Spleen (tissue), 7 donors: ENCODE results near the gene CD68.

ENCODE experiments used
- POLR2A ChIP-seq, 3 donors: fragments of 450-650 bp; IDR thresholded peaks; one replicate each; pipeline ENCODE4 v1.5.1; 2017; ENCODE audit warnings: antibody characterized with exemption in 3 of 3, mild to moderate bottlenecking in 1 of 3
- POLR2AphosphoS5 ChIP-seq, 3 donors: sonication (generic); formaldehyde crosslinking; IDR thresholded peaks; one replicate each; pipeline ENCODE4 v1.5.1; 2017; ENCODE audit warnings: antibody characterized with exemption in 3 of 3
- TF ChIP-seq, protein P1 (sequence below), 11 experiments: fragments of 200-600 bp in 7 of 11; fragments of 450-650 bp in 4 of 11; sonication (generic) in 4 of 11; IDR thresholded peaks in 8 of 11; conservative IDR thresholded peaks in 3 of 11; 1 replicate in 7 of 11; 2 replicates in 4 of 11; pipeline versions ENCODE4 v1.4.0 to v1.8.0; 2016 to 2021; ENCODE audit warnings: antibody characterized with exemption in 11 of 11, inconsistent platforms in 4 of 11, mild to moderate bottlenecking in 1 of 11
- donor health status: DM: no; HTN: no; CAD: no; lungs with moderate emphysema.
- donor health status: DM: no; HTN: no; CAD: no.
- donor health status: DM: no; HTN: no; CAD: no.

DNA sequence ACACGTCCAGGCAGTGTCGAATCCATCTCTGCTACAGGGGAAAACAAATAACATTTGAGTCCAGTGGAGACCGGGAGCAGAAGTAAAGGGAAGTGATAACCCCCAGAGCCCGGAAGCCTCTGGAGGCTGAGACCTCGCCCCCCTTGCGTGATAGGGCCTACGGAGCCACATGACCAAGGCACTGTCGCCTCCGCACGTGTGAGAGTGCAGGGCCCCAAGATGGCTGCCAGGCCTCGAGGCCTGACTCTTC lies 7.2 kb upstream of the CD68 start:
- TF ChIP-seq, protein P1, sequence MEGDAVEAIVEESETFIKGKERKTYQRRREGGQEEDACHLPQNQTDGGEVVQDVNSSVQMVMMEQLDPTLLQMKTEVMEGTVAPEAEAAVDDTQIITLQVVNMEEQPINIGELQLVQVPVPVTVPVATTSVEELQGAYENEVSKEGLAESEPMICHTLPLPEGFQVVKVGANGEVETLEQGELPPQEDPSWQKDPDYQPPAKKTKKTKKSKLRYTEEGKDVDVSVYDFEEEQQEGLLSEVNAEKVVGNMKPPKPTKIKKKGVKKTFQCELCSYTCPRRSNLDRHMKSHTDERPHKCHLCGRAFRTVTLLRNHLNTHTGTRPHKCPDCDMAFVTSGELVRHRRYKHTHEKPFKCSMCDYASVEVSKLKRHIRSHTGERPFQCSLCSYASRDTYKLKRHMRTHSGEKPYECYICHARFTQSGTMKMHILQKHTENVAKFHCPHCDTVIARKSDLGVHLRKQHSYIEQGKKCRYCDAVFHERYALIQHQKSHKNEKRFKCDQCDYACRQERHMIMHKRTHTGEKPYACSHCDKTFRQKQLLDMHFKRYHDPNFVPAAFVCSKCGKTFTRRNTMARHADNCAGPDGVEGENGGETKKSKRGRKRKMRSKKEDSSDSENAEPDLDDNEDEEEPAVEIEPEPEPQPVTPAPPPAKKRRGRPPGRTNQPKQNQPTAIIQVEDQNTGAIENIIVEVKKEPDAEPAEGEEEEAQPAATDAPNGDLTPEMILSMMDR (IDR thresholded peaks at IDR 0.05 in 8 of 11, conservative IDR thresholded peaks at IDR 0.05 in 3 of 11) = no peak
- TF ChIP-seq POLR2A (IDR thresholded peaks at IDR 0.05) (peak in 2 of 3 donors; percentile 30 to 34), POLR2AphosphoS5 (IDR thresholded peaks at IDR 0.05) (no peak)
